ENCODE data around the gene CDH15. TPM values are rescaled to one million over a fixed set of nuclear protein-coding genes. Genes with fewer than 3 reads are reported as not detected.

CDH15 gene
- total RNA-seq, 1 experiment from 2014 or later, result 201 TPM

DNA sequence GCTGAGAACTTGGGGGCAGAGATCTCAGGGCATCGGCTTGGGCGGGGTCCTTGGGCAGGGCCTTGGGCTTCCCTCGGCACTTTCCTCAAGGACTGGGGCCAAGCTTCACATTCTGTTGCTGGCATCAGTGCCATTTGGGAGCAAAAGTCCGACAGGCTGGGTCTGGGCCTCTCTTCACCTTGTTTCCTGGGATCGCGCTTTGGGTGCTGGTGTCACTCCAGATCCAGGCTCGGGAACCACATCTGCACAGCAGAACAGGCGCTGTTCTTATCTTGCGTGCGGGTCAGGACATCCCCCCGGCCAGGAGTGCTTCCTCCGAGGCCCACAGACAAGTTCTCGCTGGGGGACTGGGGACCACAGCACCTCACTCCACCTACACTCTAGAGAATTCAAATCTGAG is 31.1 kb upstream of the CDH15 start:
- no peak for DNase-seq (ENCODE audit: low read depth)

- DNase-seq (ENCODE audit: low read depth), result no peak
Observed at GRCh38 chr16:89140981-89141883, 30.3 kb upstream of the CDH15 start.

- DNase-seq (ENCODE audit: low read depth), result no peak
Observed at GRCh38 chr16:89141884-89142267, 29.7 kb upstream of the CDH15 start.

- DNase-seq (ENCODE audit: low read depth), result no peak
Observed at GRCh38 chr16:89142474-89143195, 28.9 kb upstream of the CDH15 start.

- DNase-seq (ENCODE audit: low read depth), result no peak
Observed at GRCh38 chr16:89143201-89143741, 28.3 kb upstream of the CDH15 start.

DNA sequence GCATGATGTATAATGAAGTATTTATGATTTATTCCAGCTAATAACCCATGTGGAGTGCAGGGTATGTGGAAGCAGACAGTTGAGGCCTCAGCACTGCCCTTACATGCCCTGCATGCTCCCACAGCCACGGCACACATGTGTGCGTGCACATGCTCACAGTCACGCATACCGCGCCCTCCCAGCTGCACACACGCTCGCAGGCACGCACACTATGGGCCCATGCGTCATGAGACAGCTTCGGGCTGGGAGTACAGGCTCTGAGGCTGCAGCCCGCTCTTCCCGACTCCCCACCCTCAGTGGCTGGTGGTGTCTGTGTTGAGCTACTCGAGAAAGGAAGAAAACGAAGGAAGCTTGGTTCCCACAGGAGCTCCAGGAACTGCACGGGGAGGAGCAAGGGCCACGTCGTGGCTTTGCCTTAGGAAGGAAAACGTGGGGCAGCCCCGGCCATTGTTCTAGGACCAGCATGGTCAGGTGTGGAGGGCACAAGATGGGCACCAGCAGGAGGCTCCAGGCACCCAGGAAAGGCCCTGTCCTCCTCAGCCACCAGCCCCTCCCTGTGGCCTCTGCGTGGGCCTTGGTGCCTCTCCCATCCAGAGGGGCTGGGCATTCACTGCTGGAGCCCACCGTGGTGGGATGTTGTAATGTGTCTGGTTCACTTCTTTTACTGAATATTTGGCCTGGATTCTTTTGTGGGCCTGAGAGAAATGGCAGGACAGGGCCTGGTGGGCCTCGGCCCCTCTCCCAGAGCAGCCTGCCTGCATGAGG is 27.5 kb upstream of the CDH15 start:
- no peak for DNase-seq (ENCODE audit: low read depth)

- DNase-seq (ENCODE audit: low read depth), result no peak
Observed at GRCh38 chr16:89144681-89145080, 26.9 kb upstream of the CDH15 start.

DNA sequence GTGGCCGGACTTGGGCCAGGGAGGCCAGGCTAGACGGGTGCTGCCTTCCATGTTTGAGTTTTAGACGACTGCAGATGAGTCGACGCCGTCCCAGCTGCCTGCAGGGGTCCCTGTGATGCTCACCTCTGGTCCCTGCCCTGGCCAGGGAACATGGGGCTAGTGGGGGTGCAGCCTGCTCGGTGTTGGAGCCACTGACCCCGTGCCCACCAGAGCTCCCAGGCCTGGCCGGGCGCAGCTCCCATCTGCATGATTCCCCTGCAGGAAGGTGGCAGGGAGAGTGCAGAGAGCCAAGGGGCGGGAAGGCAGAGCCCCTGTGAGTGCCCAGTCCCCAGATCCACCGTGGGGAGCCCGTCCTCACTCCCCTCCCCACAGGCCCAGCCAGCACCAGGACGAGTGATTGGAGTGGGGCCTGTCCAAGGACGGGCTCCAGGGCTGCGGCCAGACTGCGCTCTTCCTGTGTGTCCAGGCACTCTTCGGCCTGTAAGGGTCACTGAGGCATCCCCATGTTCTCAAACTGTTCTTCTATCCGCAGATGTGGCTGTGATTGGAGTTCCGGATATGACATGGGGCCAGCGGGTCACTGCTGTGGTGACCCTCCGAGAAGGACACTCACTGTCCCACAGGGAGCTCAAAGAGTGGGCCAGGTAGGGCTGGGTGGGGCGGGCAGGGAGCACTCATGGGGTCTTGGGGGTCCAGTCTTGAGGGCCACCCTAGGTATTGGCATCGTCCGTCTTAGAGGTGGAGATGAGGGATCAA is 26.0 kb upstream of the CDH15 start:
- no peak for DNase-seq (ENCODE audit: low read depth)

- no peak for DNase-seq (ENCODE audit: low read depth)
Observed at GRCh38 chr16:89146211-89147005, 25.1 kb upstream of the CDH15 start.

DNA sequence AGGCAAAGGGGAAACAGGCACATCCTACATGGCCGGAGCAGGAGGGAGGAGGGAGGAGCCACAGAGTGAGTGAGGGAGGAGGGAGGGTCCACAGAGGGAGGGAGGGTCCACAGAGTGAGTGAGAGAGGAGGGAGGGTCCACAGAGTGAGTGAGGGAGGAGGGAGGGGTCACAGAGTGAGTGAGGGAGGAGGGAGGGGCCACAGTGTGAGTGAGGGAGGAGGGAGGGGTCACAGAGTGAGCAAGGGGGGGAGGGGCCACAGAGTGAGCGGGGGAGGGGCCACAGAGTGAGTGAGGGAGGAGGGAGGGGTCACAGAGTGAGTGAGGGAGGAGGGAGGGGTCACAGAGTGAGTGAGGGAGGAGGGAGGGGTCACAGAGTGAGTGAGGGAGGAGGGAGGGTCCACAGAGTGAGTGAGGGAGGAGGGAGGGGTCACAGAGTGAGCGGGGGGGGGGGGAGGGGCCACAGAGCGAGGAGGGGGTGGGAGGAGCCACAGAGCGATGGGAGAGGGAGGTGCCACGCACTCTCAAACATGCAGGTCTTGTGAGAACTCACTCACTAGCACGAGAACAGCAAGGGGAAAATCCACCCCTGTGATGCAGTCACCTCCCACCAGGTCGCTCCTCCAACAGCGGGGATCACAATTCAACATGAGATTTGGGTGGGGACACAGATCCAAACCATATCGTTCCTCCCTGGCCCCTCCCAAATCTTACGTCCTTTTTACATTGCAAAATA is 24.3 kb upstream of the CDH15 start:
- no peak for DNase-seq (ENCODE audit: low read depth)

GRCh38 chr16:89149386-89149785 is 22.2 kb upstream of the CDH15 start:
- DNase-seq (ENCODE audit: low read depth), result no peak

- no peak for DNase-seq (ENCODE audit: low read depth)
Observed at GRCh38 chr16:89150090-89150835, 21.3 kb upstream of the CDH15 start.

GRCh38 chr16:89150981-89151380 is 20.6 kb upstream of the CDH15 start:
- DNase-seq (ENCODE audit: low read depth), result no peak

DNA sequence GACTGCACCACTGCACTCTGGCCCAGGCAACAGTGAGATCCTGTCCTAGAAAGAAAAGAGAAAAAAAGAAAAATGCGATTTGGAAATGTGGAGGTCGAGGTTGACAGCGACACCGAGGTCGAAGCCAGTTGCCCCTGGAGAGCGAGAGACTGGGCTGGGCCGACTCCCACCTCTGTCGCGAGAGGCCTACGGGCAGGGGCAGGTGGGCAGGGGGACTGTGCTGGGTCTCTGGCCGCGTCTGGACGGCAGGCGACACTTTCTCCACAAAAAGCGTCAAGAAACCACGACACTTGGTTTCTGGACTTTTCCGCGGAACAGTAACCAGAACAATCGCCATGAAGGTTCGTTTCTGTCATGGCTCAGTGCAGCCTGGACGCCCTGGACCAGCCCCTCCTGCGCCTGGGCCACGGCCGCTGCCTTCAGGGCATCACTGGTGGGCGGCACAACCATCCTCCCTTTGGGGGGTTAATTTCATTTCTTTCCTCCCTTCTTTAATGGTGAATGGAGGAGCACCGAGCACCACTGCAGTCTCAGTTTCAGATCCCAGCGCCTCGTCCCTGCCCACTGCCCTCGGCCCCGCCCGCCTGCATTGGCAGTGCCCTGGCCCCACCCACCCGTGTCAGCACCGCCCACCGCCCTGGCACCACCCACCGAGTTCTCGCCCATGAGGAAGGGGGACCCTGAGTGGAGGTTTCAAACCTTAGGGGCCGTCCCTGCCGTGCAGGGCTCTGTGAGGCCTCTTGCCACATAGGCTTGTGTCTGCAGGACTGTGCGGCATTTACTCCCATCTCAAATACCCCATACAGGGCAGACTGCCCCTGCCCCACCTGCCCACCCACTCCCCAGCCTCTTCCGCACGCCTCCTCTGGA is 18.5 kb upstream of the CDH15 start:
- DNase-seq (ENCODE audit: low read depth), result no peak

GRCh38 chr16:89153848-89154271 is 17.7 kb upstream of the CDH15 start:
- DNase-seq (ENCODE audit: low read depth), result no peak

DNA sequence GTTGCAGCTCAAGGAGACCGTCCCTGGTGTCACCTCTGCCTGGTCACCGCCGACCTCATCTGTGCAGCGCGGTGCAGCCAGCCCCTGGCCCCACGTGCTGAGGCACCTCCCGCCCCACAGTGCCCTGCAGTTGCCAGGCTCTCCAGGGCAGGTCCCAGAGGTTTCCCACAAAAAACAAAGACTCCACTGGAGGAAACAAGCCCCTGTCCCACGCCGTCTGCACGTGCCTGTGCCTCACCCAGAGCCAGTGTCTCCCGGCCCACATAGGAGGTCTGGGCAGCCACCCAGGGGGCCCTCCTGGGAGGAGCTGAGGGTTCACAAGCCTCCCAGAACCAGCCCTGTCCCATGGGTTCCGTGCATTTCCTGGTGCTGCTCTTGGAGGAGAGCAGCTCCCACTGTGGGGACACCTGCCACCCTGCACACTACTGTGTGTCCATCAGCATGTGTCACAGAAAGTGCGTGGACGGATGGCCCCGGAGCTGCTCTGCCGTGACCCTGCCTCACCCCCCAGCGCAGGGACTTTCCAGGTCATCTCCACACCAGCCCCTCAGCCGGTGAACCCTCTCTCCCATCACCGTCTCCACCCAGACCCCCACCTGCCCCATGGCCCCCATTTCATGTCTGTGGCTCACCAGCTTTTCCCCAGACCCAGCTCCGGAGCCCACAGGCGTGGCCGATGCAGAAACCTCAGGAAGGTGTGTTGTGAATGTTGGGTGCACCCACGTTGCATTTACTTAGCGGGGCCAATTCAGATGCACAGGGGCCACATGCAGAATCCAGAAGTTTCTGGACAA is 17.0 kb upstream of the CDH15 start:
- DNase-seq (ENCODE audit: low read depth), result no peak

DNA sequence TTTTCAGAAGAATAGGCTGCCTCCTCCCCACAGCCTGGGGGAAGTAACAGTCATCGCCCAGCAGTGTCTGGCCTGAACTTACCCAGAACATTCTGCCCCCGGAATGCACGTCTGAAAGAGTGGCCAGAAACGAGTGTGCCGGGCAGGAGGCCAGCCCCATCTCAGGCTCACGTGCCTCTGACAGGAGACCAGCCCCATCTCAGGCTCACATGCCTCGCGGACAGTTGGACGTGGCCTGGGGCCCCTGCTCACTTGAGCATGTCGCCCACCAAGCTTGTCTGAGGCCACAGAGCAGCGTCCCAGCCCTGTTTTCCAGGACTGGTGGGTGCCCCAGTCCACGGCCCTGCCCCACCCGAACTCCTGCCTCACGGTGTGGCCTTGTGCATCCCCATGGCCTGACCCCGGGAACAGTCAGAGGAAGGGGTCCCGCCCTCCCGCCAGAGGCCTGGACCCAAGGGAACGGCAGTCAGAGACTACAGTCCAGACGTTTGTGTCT is 16.3 kb upstream of the CDH15 start:
- peak; percentile 59 for DNase-seq (ENCODE audit: low read depth)
